Stimulated activated CD8-positive, alpha-beta memory T cell treated with anti-CD3 and anti-CD28 coated beads, Interleukin-7, amount 100 ng/mL, for 4 hours (primary cell): ENCODE data around the gene TDRD7.

Experiments
- DNase-seq, 2 donors: peaks; one replicate each; pipeline ENCODE4 v3.0.0-alpha.2; 2020; ENCODE audit warnings: low read depth in 2 of 2

Gene TDRD7, protein sequence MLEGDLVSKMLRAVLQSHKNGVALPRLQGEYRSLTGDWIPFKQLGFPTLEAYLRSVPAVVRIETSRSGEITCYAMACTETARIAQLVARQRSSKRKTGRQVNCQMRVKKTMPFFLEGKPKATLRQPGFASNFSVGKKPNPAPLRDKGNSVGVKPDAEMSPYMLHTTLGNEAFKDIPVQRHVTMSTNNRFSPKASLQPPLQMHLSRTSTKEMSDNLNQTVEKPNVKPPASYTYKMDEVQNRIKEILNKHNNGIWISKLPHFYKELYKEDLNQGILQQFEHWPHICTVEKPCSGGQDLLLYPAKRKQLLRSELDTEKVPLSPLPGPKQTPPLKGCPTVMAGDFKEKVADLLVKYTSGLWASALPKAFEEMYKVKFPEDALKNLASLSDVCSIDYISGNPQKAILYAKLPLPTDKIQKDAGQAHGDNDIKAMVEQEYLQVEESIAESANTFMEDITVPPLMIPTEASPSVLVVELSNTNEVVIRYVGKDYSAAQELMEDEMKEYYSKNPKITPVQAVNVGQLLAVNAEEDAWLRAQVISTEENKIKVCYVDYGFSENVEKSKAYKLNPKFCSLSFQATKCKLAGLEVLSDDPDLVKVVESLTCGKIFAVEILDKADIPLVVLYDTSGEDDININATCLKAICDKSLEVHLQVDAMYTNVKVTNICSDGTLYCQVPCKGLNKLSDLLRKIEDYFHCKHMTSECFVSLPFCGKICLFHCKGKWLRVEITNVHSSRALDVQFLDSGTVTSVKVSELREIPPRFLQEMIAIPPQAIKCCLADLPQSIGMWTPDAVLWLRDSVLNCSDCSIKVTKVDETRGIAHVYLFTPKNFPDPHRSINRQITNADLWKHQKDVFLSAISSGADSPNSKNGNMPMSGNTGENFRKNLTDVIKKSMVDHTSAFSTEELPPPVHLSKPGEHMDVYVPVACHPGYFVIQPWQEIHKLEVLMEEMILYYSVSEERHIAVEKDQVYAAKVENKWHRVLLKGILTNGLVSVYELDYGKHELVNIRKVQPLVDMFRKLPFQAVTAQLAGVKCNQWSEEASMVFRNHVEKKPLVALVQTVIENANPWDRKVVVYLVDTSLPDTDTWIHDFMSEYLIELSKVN

DNA sequence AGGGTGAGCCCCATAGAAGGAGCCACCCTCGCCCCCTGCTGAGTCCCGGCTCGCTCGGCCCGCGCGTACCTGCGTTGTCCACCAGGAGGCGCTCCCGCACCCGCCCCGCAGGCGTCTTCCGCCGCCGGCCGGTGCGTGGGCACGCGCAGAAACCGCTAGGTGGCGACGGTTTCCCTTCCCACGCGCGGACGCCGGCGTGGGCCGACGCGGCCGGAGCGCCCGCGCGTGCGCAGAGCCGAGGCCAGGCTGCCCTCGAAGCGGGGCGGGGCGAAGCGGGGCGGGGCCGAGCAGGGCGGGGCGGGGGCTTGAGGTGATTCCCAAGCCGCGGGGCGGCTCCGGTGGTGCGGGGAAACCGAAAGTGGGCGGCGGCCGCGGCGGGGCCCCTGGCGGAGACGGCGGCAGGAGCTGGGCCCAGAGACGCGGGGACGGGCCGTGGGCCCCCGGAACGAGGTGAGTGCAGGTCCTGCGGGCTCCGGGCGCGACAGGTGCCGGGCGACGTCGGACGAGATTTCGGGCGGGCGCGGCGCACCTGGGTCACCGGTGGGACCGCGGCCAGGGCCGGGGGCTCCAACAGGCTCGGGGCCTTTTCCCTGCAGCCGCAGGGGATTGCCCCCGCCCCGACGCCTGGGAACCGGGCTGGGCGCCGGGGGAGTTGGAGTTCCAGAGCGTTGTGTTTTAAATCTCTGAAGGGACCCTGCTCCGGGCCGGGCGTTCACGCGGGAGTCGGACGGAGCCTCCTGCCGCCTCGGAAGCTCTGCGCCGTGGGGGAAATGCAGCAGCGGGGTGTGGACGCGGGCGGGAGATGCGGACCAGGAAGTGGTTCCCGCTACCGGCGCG is at the start of gene TDRD7:
TDRD7 (plus strand) TSS at position 308 of the 837 bp plus-strand sequence. CDS start 16,370 bp downstream, outside the sequence.
- peak; percentile 74 to 91 for DNase-seq

DNA sequence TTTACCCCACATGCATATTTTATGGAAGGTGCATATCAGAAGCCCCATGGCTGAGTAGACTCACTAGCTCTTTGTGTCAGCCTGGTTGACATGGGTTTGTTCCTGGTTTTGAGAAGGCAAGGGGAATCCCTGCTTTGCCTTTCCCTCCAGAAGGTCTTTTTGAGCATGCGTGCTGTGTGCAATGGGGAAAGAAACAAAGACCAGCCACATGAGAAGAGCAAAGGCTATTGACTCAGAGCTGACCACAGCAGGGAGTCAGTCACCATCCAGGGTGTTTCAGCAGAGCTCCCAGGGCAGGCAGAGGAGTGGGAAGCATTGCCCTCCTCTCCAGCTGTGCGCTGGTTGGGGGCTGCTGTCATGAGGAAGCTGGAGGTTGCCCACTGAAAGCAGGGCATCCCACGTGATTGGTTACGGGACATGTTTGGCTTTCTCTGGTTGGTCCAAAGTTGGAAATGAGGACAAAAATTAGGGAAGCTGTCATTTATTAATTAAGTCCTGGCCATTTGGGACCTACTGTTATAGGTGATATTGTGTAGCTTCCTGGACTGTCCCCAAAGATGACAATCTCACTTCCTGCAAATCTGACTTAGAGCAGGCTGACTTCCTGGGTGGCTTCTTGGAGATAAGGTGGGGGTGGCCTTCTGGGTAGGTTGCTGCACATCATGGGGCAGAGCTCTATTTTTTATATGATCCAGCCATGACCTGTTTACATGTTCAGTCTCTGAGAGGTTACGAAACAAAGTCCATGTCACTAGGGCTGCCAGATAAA is 48.9 kb upstream of the TDRD7 start:
- no peak for DNase-seq

DNA sequence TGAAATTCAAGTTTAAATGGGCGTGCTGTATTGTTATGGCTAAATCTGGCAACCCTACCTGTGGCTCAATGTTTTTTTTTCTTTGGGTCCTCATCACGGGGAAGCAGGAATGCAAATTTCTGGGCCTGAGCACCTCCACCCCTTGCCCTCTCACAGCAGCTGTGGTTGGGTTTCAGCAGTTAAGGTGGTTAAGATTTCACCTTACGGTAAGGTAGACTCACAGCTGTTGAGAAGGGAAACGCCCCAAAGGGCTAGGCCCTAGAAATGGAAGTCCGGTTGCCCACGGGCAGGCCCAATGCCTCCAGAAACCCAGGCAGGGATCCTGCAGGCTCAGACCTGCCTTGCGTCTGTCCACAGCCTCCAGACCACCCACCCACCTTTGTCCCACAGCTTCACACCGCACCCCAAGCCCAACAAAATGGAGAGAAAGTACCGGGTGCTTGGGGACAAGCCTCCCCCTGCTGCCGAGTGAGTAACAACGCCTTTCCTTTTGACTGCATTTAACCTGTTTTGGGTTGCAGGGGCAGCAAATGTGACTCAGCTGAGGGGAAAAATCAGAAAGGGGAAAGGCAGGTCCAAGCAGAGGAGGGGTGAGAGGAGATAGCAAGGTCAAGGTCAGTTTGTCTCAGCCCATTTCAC is 48.1 kb upstream of the TDRD7 start:
- no peak for DNase-seq

DNA sequence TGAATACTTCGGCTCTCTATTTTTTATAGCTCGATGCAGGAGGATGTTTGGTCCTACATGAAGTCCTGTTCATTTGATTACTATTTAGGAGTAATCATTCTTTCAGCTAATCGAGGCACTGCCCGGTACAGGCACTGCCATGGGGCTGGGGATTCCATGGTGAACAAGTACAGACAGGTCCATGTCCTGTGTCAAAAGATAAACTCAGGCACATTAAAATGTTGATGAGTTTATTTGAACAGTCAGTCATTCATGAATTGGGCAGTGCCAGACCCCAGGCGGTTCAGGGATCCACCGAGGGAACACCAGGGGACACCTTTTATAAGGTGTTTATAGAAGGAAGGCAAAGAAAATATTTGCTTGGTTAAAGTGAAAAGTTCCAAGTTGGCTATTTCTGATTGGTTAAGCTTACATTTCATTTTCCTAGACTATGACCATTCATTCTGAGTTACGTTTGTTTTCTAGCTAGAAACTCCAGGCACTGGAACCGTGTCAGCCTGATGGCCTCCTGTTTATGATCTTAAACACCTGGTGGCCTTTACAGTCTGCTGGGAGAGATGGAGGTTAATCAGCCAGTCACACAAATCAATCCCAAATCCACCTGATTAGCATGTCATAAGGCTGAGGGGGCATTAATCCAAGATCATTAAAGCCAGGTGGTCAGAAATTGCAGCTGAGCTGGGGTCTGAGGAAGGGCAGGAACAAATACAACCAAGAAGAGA is 47.0 kb upstream of the TDRD7 start:
- DNase-seq = no peak

DNA sequence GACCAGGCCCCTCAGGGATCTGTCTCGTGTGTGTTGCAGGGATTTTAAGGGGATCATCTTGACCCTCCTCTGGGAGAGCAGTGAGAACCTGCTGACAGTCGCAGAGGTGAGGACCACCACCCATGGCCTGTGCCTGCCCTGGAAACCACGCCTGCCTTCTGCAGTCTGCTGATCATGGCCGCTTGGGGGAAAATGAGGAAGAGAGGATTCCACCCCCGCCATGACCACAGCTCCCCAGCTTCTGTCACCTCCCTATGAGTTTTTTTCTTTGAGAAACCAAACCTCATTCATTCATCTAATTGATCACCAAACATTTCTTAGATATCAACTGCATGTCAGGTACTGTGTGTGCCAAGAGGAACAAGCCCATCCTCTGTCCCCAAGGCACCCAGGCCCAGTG is 46.3 kb upstream of the TDRD7 start:
- no peak for DNase-seq

DNA sequence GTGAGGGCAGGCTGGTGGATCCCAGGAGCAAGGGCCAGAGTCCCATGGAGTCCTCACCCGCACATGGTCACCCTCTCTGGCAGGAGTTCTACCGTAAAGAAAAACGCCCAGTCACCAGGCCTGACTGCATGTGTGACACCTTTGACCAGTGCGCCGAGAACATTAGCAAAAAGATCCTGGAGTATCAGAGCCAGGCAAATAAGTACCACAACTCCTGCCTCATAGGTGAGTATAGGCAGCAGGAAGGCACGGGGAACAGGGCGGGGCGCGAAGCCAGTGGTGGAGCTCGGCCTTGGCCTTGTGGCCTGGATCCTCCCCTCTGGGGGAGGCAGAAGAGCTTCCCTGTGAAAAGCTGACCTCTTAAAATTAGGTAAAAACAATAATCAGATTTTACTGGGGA is 45.4 kb upstream of the TDRD7 start:
- DNase-seq = no peak

DNA sequence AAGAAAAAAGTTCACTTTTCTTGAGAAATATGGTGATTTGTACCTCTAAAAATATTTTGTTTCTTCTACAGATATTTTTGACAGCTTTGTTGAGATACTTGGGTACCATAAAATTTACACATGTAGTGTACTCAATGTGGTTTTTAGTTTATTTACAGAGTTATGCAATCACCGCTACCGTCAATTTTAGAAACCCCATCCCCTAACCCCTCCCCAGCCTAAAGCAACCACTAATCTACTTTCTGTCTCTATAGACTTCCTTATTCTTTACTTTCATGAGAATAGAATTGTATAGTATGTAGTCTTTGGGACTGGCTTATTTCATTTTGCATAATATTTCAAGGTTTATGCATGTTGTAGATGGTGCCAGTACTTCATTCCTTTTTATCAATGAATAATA is 45.0 kb upstream of the TDRD7 start:
- no peak for DNase-seq

DNA sequence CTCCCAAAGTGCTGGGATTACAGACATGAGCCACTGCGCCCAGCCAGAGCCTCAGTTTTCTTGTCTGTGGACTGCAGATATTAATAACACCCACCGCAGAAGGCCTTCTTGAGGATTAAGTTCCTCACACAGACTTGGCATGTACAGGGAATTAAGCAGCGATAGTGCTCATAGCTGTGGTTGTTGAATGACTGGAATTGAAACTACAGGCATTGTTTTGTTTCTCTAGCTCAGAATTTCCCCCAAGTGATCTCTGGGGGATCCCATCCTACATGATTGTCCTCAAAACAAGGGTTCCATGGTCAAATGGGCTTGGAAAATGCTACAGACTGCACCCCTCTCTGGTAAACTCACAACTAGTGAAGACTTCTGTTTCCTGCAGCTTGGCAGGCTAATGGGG is 44.2 kb upstream of the TDRD7 start:
- no peak for DNase-seq

DNA sequence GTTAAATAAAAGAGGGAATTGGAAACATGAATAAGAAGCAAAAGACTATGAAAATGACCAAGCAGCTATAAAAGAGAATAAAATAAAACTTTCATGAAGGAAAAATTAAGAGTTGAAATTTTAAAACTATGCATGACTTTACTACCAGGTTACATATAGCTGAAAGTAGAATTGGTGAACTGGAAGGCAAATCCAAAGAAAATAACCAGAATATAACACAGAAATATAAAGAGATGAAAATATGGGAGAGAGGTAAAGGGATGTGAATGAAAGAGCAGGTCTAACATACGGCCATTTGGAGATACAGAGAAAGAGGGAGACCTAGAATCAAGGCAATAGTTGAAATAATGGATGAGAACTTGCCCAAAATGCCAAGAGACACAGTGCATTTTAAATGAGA is 42.9 kb upstream of the TDRD7 start:
- no peak for DNase-seq

DNA sequence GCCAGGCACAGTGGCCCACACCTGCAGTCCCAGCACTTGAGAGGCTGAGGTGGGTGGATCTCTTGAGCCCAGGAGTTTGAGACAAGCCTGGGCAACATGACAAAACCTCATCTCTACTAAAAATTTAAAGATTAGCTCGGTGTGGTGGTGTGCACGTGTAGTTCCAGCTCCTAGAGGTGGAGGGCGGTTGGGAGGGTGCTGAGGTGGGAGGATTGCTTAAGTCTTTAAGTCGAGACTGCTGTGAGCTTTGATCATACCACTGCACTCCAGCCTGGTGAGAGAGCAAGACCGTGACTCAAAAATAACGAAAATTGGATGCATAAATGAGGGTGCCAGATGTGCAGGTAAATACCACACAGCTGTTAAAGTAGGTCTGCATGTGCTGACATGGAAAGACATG is 39.3 kb upstream of the TDRD7 start:
- no peak for DNase-seq

DNA sequence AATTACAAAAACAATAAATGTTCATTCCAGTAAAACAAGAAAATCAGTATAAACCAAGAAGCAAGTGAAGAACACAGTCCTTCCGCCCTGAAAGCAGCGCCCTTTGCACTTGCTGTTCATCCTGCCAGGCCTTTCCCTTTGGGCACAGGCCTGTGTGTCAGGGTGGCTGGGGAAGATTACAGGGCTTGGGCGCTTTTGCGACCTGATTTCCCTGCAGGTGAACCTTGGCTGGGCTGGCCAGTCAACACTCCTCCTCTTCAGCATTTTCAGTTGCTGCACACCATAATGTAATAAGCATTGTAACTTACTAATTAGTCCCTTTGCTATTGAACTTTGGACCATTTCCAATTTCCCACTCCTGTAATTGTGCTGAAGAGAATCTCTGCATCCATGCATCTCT is 38.6 kb upstream of the TDRD7 start:
- DNase-seq = no peak

DNA sequence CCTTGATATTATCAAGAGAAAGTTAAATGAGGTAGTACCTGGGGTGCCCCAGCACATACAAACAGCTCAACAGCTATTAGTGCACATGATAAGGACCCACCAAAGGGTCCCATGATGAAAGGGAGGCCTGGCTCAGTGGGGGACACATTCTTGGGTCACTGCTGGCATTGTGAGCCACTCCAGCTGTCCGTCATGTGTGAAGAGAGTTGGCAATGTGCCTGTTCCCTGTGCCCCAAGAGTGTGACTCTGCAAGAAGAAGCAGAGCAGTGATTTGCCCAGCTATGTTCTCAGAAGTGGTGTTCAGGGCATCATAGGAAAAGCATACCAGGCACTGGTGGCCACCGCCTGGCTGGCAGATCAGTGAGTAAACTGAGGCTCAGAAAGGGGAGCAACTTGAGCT is 37.1 kb upstream of the TDRD7 start:
- no peak for DNase-seq

DNA sequence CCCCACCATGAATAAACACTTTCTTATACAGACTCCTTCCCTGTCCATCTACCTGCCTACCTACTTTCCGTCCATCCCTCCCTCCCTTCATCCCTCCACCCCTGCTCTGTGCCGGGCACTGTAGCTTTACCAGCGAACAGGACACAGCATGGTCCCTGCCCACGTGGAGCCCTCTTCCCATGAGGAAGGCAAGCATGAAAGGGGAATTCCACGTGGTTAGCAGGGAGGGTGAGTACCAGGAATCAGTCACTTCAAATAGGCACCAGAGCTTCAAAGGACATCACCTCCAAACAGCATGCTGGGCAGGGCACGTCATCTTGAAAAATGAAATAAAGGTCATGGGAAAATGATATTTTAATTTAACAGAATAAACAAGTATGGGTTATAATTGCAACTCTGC is 35.0 kb upstream of the TDRD7 start:
- DNase-seq = no peak

DNA sequence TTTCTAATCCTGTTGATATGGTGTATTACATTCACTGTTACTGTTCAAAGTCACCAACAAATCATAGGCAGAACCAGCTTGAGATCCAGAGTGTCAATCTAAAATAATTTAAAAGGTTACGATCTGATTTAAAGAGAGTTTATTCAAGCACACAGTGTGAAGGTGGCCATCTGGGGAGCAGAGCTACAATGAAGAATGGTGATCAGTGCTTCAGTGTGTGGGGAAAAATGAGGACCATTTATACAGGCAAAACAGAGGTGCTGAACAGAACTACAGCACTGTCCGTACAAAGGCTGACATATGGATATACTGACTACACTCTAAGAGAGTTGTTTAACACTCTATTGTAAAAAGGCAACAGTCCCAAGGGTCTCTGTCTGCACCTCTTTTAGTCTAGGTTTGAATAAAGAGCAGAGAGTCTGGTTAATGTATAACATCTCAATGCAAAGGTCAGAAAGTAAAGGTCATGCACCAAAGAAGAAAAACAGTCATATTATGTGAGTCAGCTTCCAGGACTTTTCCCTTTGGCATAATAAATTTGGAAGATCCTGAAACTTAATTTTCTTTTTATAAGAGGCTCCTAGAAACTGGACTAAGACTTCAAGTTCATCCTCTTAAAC is 29.7 kb upstream of the TDRD7 start:
- no peak for DNase-seq

DNA sequence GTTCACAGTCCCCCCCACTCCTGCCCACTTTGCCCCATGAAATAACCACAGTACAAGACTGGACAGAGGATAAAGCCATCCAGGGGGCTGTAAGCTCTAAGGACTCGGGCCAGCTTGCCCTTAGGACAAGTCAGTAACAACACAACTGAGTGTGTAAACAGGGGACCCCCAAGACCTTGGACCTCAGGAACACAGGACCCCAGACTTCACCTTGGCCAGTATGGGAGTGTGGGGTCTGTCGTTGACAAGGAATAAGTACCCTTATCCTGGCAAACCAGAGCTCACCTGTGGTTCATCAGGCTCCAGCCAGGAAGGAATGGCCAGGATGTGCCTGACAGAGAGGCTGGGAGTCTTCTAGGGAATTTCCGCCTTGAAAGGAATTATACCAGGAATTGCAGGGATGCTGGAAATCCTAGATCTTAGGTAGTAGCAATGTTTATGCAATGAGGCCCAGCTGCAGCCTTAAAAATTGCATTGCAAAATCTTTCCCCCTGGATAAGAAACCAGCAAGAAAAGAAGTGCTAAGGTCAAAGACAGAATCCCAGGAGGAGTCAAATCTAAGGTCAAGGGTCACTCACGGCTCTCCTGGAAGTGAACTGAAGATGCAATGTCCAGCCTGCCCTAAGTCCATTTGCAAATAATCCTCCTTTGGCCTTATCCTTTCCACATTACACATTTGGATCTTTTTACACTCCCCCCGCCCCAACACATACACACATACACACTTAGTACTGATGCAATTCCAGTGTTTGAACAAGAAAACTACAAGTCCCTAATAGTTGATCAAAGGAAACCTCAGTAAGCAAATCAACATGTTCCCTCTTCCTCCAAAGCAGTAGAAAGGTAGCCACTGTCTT is 27.3 kb upstream of the TDRD7 start:
- DNase-seq = no peak

DNA sequence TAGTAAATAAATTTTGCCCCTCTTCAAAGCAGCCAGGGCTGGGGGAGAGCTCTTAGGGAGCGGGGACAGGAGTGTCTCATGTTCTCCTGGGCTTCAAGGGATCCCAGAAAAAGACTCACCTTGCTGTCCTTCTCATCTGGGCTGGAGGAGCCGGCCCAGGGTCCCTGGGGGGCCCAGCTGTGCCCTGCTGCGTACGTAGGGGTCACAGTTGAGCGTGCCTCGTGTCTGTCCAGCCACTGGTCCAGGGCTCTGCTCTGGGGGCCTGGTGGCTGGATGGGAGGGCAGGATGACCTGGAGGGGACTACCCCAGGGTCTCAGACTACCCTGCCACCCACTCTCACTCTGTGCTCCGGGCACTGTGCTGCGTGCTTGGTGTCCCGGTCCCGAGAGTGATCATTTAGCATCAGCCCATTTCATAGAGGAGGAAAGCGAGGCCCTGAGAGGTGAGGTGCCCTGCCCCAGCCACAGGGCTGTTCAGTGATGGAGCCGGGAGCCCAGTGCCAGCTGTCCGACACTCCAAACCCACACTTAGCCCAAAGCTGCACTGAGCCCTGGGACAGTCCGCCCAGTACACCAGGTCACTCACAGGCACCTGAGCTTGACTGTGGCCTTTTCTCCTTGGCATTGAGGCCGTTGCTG is 26.2 kb upstream of the TDRD7 start:
- DNase-seq = no peak

DNA sequence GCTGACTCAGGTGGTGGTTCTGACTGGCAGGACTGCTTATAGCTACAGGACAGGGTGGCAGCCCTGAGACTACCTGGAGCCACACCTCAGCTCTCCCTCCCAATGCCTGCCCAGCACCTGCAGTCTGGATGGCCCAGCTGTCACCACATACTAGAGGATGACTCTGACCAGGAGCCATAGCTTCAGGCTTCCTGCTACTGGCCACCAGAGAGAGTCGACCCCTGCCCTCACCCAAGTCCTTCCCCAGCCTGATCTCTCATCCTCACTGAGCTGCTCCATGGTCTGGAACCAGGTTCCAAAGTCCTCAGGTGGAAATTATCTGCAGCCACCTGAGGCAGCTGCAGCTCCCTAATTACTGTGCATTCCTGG is 25.6 kb upstream of the TDRD7 start:
- no peak for DNase-seq
